ENCODE data around the gene TMEM131. TPM values are rescaled to one million over a fixed set of nuclear protein-coding genes. Genes with fewer than 3 reads are reported as not detected.
"Not testable (repeated sequence)": the region's sequence is repeated elsewhere in the genome, so short reads cannot be mapped to it uniquely, and the experiment has no call there.

The TMEM131 gene
- total RNA-seq, 1 donor from 2014 or later = 36.6 TPM

- DNase-seq = no peak
- Mint-ChIP-seq H3K36me3 (ENCODE audit: unreplicated experiment) (peaks cover 3% of the 10 kb centered on the region), H3K4me1 (ENCODE audit: low read depth, unreplicated experiment) (no peaks in the 10 kb centered on the region), H3K9me3 (ENCODE audit: unreplicated experiment) (peaks cover 3% of the 10 kb centered on the region), H3K27ac (ENCODE audit: unreplicated experiment) (no peak overlapping the region), H3K27me3 (ENCODE audit: unreplicated experiment) (no peaks in the 10 kb centered on the region), H3K4me3 (ENCODE audit: unreplicated experiment) (no peak overlapping the region)
- TF ChIP-seq CTCF (IDR thresholded peaks at IDR 0.05; ENCODE audit: partially characterized antibody, unreplicated experiment) = no peak
Measured at GRCh38 chr2:97857553-97857952, 138.2 kb downstream of the TMEM131 start.

DNA sequence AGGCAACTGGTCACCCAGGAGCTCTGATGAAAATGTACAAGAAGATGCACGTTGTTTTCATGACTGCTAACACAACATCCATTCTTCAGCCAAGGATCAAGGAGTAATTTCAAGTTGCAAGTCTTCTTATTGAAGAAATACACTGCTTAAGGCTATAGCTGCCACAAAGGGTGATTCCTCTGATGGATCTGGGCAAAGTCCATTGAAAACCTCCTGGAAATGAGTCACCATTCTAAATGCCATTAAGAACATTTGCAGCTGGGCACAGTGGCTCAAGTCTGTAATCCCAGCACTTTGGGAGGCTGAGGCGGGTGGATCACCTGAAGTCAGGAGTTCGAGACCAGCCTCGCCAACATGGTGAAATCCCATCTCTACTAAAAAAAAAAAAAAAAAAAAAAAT, 142.7 kb downstream of the TMEM131 start:
- H3K36me3 Mint-ChIP-seq (ENCODE audit: unreplicated experiment); H3K4me1 Mint-ChIP-seq (ENCODE audit: low read depth, unreplicated experiment); H3K27ac Mint-ChIP-seq (ENCODE audit: unreplicated experiment); H3K4me3 Mint-ChIP-seq (ENCODE audit: unreplicated experiment); DNase-seq; H3K9me3 Mint-ChIP-seq (ENCODE audit: unreplicated experiment); H3K27me3 Mint-ChIP-seq (ENCODE audit: unreplicated experiment): not testable (repeated sequence)

DNA sequence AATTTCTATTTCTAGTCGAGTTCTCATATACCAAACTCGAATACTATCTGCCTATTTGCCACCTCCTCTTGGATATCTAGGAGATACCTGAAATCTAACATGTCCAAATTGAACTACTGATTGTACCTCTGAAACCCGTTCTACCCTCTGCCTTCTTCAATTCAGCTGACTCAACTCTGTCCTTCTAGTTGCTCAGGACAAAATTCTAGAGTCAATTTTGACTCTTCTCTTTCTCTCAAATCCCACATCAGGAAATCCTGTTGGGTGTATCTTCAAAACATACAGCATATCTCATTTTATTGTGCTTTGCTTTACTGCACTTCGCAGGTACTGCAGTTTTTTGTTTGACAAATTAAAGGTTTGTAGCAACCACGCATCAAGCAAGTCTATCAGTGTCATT, 144.6 kb downstream of the TMEM131 start:
- Mint-ChIP-seq H3K4me1 (ENCODE audit: low read depth, unreplicated experiment) (peaks cover 10% of the 10 kb centered on the region), H3K4me3 (ENCODE audit: unreplicated experiment) (no peak overlapping the region), H3K36me3 (ENCODE audit: unreplicated experiment) (no peaks in the 10 kb centered on the region), H3K9me3 (ENCODE audit: unreplicated experiment) (no peaks in the 10 kb centered on the region), H3K27me3 (ENCODE audit: unreplicated experiment) (no peaks in the 10 kb centered on the region), H3K27ac (ENCODE audit: unreplicated experiment) (no peak overlapping the region)
- DNase-seq = no peak
- no peak for TF ChIP-seq CTCF (IDR thresholded peaks at IDR 0.05; ENCODE audit: partially characterized antibody, unreplicated experiment)

- DNase-seq = no peak
- H3K27ac Mint-ChIP-seq (ENCODE audit: unreplicated experiment) = no peak overlapping the region
- TF ChIP-seq CTCF (IDR thresholded peaks at IDR 0.05; ENCODE audit: partially characterized antibody, unreplicated experiment) = no peak
Measured at GRCh38 chr2:97849881-97850528, 145.7 kb downstream of the TMEM131 start.

GRCh38 chr2:97848306-97848705, 147.4 kb downstream of the TMEM131 start:
- no peak overlapping the region for H3K4me3 Mint-ChIP-seq (ENCODE audit: unreplicated experiment)
- H3K27me3 Mint-ChIP-seq (ENCODE audit: unreplicated experiment) = no peaks in the 10 kb centered on the region
- H3K9me3 Mint-ChIP-seq (ENCODE audit: unreplicated experiment) = no peaks in the 10 kb centered on the region
- no peak overlapping the region for H3K27ac Mint-ChIP-seq (ENCODE audit: unreplicated experiment)
- no peaks in the 10 kb centered on the region for H3K36me3 Mint-ChIP-seq (ENCODE audit: unreplicated experiment)
- no peak for DNase-seq
- no peak for TF ChIP-seq CTCF (IDR thresholded peaks at IDR 0.05; ENCODE audit: partially characterized antibody, unreplicated experiment)
- H3K4me1 Mint-ChIP-seq (ENCODE audit: low read depth, unreplicated experiment) = peaks cover 10% of the 10 kb centered on the region

More at GRCh38 chr2:97849881-97850528, 145.7 kb downstream of the TMEM131 start:
- Mint-ChIP-seq H3K4me3 (ENCODE audit: unreplicated experiment) (no peak overlapping the region), H3K36me3 (ENCODE audit: unreplicated experiment) (no peaks in the 10 kb centered on the region), H3K9me3 (ENCODE audit: unreplicated experiment) (no peaks in the 10 kb centered on the region), H3K4me1 (ENCODE audit: low read depth, unreplicated experiment) (peaks cover 10% of the 10 kb centered on the region), H3K27me3 (ENCODE audit: unreplicated experiment) (no peaks in the 10 kb centered on the region)

DNA sequence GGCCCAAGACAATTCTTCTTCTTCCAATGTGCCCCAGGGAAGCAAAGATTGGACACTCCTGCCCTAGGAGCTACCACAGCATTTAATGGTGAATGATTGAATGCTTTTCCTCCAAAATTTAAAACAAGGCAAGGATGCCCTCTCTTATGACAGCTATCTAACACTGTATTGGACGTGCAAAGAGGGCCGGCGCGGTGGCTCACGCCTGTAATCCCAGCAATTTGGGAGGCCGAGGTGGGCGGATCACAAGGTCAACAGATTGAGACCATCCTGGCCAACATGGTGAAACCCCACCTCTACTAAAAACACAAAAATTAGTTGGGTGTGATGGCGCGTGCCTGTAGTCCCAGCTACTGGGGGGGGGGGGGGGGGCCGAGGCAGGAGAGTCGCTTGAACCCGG, 149.0 kb downstream of the TMEM131 start:
- not testable (repeated sequence) for H3K4me3 Mint-ChIP-seq (ENCODE audit: unreplicated experiment); H3K27ac Mint-ChIP-seq (ENCODE audit: unreplicated experiment); H3K4me1 Mint-ChIP-seq (ENCODE audit: low read depth, unreplicated experiment); DNase-seq; H3K27me3 Mint-ChIP-seq (ENCODE audit: unreplicated experiment); H3K9me3 Mint-ChIP-seq (ENCODE audit: unreplicated experiment); H3K36me3 Mint-ChIP-seq (ENCODE audit: unreplicated experiment)
